HG03432 (cell line): ENCODE data around the gene MRPL32.

ENCODE experiments used
- ATAC-seq: cut with Tn5 transposase; IDR thresholded peaks from one replicate; pipeline ENCODE4 v1.9.1; 2021; ENCODE audit warnings: mild to moderate bottlenecking, moderate library complexity; ENCODE audit not compliant: unreplicated experiment

MRPL32 gene

DNA sequence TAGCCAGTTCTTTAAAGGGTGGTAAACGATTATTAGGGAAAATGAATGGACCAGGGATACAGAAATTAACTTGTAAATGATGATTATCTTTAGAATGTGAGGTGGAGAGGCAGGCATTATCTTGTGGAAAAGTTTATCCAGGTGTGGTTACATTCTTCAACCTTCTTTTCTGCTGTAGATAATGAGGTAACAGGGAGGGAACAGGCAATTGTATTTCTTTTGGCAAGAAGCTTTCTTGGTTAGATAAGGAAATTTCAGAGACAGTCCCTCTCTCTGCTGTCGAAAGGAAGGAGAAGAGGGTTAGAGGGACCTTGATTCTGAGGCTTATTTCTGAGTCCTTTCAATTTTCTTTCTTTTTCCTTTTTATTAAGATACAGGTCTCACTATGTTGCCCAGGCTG is 32.1 kb downstream of the MRPL32 start:
- ATAC-seq, result no peak

DNA sequence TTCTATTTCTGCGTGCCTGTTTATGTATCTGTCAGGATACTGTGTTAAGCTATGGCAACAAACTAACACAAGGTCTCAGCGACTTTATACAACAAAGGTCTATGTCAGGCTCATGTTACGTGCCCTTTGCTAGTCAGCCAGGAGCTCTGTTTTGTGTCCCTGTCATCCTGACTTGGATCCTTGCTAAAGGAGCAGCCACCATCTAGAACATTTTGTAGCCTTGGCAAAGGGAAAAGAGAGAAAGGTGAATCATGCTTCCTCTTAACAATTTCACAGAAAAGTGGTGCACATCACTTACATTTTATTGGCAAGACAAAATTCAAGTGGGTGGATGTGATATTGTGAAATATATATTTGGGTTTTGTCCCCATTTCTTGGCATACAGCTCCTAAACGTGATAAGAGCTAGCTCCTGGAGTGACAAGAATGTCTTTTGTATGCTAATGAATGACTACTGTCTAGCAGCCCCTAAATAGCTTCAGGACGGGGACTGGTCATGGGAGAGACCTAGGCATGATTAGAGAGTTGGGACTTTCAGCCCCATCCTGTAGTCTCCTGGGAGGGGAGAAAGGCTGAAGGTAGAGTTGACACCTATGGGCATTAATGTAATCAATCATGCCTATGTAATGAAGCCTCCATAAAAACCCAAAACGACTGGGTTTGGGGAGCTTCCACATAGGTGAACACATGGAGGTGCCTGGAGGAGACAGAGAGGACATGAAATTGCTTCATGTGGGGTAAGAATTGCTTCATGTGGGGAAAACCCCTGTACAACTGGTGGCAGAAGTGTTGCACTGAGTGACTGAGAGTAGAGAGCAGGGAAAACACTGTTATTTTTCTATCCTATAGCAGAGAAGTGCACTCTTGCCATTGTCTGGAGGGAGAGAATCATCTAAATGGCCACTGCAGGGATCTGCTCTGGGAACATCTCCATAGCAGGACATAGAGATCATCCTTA is 33.0 kb downstream of the MRPL32 start:
- no peak for ATAC-seq

DNA sequence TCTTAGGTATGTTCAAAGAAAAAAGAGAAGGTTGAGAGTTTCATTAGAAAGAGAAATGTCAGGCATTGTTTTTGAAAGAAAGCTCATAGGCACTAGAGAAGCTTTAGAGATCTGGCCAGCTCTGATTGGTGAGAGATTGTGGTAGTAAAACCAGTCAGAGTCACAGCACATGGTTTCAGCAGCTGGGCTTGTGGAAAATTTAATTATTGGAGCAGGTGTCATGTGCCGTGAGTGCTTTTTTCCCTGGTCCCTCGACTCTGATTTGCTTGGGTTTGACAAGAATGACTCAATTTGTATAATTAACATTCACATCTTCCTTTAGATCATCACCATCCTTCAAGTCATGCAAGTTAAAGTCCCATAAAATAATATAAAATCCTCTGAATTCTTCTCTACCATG is 35.2 kb downstream of the MRPL32 start:
- no peak for ATAC-seq

DNA sequence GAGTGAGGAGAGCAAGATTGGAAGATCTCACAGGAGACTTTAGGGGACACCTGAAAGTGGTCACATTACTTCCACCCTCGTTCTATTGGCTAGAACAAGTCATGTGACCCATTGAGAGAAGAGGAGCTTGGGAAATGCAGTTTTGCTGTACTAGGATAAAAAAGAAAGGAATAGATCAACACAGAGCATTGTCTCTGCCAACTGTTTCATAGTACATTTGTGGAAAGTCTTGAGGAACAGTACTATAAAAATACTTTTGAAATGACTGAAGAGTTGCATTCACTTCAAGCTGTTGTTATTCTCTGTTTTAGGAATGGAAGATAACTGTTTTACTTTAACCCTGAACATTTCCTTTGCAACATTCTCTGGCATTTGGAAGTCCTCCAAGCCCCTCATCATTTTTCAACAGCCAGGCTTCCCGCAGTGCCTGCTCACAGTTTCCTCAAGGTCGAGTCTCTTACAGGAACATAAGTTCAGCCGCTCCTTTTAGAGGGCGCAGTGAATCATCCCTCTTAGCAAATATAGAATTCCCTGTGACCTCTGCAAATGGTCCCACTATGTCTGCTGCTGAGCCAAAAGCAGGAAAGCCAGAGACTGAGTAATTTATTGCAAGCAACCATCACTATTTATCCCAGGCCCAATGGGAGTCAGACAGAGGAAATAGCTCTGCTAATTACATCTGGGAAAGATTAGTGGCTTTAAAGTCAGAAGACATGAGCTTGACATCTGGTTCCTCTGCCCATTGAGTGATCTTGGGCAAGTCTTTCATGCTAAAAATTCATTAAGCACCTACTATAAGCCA is 40.7 kb downstream of the MRPL32 start:
- ATAC-seq, result no peak

DNA sequence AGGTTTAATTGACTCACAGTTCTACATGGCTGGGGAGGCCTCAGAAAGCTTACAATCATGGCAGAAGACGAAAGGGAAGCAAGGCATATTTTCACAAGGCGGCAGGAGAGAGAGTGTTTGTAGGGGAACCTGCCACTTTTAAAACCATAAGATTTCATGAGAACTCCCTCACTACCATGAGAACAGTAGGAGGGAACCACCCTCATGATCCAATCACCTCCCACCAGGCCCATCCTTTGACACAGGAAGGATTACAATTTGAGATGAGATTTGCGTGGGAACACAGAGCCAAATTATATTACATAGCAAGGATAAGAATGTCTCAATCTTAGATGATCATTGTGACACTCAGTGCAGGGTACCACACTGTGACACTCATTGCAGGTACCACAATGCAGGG is 44.2 kb downstream of the MRPL32 start:
- no peak for ATAC-seq

DNA sequence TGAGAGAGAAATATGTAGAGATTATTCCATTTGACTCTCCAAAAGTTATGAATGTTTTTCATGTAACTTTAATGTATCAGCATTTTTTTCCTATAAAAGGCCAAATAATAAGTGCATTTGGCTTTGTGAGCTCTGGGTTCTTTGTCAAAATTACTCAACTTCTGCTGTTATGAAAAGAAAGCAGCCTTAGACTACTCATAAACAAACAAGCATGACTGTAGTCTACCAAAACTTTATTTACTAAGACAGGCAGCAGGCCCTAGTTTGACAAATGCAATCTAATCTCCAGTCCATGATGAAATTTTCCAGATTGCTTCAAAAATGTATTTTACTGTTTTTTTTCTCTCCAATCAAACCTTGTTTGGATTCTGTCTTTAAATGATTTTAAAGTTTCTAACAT is 46.3 kb downstream of the MRPL32 start:
- no peak for ATAC-seq

DNA sequence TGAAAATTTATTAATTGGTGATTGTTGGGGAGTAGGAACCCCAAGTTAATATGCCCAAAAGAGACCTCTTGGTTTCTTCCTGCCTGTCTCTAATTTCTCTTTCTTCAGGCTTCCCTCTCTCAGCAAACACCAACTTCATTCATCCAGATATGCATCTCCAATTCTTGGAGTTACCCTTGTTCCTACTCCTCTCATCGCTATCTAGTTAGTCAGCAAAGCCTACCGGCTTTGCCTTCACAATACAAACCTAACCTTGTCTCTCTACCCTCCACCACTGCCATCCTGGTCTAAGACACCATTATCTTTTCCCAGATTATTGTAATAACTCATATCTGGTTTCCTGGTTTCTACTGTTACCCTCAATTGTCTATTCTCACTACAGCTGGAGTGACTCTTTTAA is 47.9 kb downstream of the MRPL32 start:
- ATAC-seq, result no peak

DNA sequence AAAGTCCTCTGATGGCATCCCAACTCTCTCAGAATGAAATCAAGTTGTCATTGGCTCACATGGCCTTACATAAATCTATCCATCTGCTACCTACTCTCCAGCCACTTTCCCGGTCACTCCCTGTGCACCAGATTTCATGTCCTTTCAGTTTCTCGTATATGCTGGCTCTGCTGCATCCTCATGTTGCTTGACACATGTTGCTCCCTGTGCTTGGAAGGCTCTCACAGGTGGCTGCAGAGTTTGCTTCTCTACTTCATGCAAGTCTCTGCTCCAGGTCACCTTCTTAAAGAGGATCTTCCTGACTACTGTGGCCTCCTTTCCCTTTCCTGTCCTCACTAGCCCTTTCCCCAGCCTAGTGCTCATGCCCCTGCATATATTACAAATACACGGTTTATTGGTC is 48.3 kb downstream of the MRPL32 start:
- ATAC-seq, result no peak

DNA sequence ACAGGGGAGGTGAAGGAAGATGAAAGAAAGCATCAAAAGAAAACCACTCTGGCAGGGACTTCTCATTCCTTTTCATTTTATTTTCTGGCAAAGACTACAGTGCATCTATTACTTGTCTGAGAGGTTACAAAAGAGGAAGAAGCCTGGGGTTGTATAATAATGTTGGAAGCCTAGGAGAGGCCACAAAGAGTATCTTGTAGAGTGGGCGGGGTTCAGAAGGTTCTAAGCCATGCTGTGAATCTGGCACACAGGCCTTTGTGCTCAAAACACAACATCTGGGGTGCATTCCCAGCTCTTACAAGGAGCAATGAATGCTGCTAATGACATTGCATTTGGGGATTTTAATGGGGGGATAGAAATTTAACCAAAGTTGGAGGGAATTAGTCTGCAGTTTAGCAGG is 49.4 kb downstream of the MRPL32 start:
- no peak for ATAC-seq

DNA sequence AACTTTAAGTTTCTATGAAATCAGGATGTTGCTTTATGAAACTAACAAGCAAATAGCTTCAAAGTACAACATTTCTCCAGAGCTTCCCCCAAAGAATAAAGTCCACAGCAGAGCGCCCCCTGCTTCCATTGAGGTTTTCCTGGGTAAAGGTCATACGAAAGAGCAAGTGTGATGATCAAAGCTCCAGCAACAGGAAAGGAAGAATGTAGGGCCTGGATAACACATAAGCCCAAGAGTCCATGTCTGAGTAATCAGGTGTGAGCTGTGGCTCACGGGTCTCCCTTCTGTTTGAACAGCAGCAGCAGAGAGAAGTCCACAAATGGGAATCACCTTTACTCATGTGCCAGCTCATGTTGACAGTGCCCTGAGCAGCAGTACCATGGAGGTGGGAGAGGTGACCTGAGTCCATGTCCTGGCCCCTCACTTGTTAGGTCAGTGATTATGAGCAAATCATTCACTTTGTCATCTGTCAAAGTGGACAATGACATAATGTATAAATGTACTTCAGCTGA is 50.5 kb downstream of the MRPL32 start:
- no peak for ATAC-seq

DNA sequence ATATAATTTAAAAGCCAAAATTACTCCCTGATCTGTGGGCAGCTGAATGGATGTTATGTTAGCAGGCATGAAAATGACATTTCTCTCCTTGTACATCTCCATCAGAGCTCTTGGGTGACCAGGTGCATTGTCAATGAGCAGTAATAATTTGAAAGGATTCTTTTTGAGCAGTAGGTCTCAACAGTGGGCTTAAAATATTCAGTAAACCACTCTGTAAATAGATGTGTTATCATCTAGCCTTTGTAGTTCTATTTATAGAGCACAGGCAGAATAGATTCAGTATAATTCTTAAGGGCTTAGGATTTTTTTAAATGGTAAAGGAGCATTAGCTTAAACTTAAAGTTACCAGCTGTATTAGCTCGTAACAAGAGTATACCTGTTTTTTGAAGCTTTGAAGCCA is 52.0 kb downstream of the MRPL32 start:
- ATAC-seq, result no peak

DNA sequence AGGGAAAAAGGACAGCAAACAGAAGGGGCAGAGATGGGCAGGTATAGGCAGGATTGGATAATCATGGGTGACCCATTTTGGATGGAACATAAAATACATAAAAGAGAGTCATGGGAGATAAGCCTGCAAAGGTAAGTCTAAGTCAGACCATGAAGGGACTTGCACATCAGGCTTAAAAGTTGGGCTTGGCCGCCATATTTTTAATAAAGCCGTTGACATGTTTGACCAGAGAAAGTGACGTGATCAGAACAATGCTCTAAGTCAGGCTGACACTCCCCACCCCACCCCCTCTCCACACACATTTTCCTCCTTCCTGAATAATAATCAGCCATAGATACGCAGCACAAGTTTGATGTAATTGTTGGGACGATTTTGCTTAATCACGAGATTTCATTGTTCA is 54.0 kb downstream of the MRPL32 start:
- no peak for ATAC-seq

DNA sequence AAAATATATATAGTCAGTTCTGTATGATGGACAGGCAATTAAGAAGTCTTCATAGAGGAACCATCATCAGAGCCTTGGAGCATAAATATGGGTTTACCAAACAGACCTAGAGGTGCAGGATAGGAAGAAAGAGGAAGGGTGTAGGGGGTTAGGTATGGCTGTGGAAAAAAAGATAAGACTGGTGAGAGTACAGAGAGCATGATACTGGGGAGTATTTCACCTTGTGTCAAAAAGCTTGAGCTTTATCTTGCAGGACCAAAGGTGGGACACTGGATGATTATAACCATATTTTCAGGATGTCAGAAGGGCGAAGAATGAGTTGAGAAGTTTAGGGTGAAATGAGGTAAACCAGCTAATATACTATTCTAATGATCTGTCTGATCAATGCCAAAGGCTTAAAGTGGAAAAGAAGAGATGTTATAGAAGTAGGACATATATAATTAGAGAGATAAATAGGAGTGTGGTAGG is 54.6 kb downstream of the MRPL32 start:
- no peak for ATAC-seq
